ENCODE data around the gene PDE3B.
A peak's percentile ranks its signal among the peaks of the same experiment; 100 is the strongest.

Gene PDE3B

DNA sequence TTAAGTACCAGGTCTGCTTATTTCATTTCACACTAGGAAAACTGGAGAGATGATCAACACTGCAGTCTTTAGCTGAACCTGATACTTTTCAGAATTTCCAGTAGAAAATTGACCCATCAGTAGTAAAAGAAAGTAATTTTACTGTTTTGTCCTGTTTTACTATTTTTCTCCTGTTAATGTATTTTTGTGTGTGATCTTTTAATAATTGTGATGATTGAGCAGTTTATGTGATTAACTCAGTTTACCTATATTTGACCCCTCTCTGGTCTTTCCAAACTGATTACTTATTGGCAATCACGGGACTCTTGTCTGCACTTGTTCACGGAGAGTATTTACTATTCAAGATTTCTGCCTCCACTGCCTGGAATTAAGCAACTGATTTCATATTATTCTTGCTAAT lies 249.0 kb downstream of the PDE3B start:
- DNase-seq, result no peak

DNA sequence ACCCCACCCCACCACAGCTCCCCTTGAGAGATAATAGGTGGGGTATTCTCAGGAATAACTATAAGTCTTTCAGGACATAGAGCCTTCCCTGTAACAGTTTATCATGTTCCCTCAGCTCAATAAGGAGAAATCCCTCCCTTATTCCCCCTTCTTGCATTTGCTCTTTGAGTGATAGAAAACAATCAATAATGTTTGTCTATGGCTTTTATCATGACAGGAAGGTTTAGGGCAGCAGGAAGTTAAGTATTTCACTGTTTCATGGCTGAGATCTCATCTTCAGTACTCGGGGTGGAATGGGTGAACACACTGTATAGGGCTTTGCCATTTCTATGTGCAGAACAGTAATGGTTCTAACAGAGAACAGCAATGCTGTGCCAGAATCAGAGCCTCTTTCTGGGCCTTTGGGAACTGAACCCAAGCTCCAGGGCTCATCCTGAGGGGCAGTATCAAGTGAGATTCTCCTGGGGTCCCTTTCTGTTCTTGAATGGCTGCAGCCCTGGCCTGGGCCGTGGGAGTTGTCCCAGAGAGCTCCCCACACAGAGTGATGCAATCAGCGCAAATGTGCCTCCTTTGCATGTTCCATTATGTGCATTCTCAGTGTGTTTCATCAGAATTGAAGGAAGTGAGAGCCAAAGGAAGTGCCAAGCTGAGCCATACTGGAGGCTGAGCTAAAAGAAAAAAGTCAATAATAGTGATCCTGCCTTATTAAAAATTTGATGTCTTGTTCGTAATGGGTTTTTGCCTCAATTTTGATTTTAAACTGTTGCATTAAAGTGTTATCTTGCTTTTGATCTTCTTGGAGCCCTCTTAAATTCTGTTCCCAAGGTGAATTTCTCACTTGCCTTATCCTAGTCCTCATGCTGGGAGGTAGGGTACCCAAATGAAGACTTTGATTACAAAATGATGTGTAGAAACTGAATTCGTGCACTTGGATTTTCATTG lies 251.3 kb downstream of the PDE3B start:
- DNase-seq, result no peak

DNA sequence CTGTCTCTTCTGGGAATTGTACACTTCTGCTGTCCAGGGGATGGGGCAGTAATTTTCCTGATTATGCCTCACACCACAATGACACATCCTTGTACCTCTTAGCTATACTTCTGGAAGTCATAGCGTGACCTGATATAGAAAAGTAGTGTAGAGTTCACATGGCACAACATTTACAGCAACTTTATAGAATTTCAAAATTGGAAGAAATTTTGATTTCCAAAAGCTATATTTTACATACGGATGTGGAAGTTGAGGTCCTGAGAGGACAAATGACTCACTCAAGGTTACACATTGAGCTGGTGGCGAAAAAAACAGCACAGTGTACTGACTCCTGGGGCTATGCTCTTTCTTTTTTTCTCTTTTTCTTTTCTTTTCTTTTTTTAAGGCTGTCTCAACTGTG lies 254.8 kb downstream of the PDE3B start:
- DNase-seq, result no peak

DNA sequence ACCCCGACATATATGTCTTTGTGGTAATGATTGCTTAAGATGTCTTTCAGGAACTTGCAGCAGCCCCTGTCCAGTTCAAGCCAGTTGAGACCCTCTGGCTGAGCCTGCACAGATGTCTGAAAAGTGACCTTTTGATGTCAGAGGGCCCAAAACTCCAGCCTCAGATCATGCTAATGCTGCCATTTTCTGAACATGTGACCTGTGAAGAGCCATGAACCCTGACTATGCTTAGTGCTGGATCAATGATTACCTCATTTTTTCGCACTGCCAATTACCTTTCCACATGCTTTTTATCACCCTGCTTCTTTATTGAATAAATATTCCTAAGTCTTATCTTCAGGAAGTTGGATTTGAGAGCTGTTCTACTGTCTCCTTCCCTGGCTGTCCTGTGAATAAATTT lies 255.3 kb downstream of the PDE3B start:
- DNase-seq, result no peak

DNA sequence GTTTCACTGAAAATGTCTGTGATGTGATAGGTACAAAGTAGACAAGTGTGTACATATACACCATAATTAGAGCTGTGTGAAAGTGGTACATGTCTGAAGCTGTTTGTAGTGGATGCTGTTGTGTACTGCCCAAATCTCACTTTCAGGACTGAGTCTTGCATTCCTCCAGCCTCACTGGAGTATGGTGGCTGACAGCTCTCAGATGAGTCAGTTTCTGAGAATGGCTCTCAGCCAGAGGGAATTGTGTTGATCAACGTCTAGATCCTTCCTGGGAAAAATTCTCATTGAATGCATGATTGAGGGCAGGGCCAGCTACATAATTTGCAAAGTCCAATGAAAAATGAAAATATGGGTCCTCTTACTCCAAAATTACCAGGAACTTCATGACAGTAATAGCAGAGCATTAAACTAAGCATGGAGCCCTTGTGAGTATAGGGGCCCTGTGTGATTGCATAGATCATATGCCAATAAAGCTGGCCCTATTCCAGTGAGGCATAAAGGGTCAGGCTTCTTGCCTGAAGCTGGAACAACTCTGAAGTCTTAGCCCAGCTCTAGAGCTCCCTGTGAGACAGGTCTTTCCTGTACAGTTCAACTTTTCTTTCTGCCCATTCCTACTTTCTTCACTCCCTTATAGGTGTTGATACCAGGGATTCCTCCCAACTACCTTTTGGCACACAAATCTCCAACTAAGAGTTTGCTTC lies 259.2 kb downstream of the PDE3B start:
- no peak for DNase-seq

DNA sequence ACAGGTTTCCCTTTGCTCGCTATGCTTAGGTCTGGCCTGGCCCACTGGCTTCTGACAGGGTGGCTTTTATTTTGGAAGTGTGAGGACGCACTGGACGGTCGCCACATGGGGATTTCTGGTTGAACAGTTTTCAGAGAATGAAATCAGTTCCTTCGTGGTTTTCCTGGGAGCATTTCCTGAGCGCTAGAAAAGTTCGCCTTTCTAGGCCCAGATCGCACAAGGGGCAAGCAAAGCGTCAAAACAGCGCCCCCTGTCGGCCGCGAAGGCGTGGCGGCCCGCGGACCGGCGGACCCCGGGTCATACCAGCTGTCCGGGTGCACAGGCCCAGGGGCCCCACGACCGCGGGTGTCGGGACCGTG lies 261.1 kb downstream of the PDE3B start:
- DNase-seq, result peak; percentile 72

DNA sequence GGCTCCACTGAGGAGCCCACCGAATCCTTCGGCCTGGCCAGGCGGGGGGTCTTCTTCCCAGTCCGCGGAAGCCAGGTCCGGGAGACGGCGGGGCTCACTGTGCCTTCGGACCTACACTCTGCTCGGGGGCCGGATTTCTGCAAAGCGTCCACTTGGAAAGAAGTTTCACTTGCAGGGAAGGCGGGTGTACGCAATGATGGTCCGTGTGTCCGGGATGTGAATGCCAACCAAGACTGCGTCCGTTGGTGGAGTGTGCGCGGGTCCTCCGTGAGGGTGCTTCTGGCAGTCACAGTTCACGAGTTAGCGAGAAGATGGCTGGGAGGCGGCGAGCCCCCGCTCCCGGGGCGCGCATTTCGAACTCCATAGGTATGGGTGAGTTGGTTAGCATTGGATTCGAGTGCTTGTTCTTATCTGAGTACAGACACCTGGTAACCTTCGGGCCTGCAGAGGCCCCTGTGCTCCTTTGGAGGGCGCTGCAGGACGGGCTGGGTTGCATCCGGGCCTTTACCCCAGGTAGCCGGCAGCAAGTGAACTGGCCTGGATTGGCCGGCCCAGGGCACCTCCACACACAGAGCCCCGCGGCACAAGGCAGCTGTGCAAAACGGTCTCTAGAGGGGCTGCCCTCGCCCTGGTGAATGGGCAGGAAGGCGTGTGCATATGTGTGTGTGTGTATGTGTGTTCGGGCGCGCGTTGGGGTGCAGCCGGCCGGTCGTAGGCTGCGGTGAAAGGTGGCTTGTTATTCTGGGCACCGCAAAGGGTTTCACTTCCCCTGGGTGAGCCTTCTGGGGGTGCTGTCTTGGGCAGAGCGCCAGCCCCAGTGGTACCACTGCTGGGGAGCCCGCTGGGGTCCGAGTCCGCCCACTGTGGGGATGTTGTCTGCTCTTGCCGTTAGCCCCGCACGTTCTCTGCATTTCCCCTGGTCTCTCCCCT lies 261.8 kb downstream of the PDE3B start:
- peak; percentile 66 for DNase-seq

DNA sequence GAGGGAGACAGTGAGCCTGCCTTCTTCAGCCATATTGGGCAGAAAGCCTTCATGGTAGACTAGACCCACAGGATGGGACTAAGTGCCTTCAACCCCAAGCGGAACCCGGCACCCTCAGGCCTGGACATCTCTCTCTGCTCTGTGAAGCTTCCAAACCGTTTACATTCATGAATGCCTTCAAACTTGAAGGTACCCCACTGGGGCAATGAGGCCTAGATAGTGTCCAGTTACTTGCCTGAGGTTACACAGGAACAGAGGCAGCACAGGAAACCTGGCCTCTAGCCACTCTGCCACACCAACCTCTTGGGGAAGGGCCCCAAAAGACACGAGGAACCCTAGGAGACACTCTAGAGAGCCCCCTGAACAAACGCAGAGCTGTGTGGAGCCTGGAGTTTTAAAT lies 263.0 kb downstream of the PDE3B start:
- DNase-seq, result no peak

DNA sequence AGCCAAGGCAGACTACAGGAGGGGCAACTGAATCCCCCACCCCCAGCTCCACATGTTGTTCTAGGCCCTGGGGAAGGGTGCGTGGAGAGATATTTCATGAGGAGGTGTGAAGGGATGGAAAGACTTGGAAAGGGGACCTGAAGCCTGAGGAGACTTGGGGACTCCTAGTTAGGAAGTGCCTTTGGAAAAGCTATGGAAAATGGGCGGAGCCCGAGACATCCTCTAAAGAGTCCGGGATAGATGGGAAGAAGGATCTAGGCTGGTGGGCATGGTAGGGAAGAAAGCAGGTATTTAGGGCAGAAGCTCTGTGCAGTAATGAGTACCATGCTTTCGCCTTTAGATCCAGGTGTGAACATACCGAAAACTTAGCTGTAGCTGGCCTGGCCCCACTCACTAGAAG lies 263.4 kb downstream of the PDE3B start:
- DNase-seq, result no peak

DNA sequence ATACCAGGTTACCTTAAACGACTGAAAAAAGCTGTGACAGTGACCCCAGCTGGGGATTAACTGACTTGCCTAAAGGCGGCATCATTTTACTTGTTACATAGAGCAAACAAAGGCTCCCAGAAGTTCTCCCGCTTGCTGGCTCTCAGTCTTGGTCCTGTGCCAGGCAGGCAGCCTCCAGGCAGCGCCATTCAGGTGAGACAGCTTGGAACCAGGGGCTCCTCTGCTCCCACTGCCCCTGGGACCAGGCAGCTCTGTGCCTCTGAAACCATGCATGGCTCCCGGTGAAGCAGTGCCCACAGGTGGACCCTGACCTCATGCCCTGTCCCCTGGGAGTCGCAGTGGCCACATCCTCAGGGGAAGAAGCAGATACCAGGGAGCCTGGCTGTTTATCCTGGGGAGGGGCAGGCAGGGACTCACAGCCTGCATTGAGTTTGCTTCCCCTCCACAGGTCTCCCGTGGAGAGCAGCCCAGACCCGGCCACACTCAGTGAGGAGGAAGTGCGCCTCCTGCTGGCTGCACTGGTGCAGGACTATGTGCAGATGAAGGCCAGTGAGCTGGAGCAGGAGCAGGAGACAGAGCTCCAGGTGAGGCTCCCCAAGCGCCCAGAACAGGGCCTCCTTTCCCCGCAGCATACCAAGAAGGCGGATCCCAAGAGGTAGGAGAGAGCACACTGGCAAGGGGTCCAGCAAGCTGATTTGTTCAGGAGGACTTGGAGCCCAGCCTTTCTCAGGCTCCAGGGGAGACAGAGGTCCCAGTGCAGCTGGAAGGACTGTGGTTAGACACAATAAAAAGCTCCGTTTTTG lies 264.0 kb downstream of the PDE3B start:
- DNase-seq, result peak; percentile 73

DNA sequence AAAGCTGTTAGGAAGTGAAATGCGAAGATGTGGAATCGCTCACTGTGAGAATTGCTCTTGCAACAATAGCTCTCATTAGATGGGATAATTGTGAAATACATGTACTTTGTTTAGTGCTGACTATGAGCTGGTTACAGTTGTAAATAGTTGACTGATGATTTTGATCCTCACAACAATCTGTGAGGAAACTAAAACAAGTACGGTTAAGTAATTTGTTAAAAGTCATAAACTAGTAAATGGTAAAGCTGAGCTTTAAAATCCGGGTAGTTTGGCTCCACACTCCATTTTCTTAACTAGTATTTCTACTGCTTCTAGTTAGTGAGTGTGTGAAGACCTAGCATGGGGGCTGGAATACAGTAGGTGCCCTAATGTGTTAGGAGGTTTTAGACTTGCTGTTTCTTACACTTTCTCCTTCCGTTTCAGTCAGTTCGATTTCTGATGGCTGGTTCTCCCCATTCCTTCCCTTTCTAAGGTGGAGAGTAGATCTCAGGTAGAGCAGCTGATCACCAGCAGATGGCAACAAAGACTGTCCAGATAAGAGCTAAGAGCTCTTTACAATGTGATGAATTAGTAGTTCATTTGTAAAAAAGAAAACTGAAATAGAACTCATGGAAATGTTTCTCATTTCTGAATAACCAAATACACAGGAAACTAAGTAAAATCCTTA lies 264.7 kb downstream of the PDE3B start:
- DNase-seq, result no peak

DNA sequence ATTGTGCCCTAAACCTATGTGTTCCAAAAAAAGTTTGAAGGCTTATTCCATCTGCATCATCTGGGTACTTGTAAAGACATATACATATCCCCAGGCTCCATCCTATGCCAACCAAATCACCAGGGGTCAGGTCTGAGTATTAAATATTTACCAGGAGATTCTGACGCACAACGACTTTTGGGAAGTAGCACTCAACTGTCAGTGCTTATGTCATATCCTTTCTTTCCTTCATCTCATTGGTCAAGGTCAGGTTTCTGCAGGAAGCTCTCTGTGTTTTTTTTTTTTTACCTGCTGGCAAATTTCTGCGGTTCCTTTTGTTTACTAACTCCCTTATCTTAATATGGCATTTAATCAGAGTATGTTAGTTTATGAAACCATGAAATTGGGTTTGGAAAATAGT lies 270.9 kb downstream of the PDE3B start:
- DNase-seq, result no peak

DNA sequence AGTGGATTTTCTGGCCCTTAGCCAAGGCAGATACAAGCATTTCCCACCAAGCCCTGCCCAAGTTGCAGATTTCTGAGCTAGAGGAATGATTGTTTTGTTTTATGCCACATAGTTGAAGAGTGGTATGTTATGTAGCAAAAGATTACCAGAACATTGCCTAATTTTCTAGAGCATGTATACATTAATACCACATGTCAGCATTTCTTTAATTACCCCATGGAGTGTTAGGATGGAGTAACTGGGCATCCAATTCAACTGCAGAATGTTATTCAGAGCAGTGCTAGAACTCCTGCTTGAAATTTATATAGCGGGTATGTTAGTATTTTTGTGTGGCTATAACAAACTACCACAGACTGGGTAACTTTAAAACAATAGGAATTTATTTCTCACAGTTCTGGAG lies 272.8 kb downstream of the PDE3B start:
- DNase-seq, result no peak

All from activated effector memory CD4-positive, alpha-beta T cell treated with Interleukin-2 at 50 U/mL for 16 hours (primary cell).